H1 (cell line): ENCODE results near the gene RPL7A. TPM values are rescaled to one million over a fixed set of nuclear protein-coding genes. Genes with fewer than 3 reads are reported as not detected.

ENCODE experiments used
- CTCF ChIA-PET: fragments of 300-600 bp; sonication (Branson Sonifier 250); formaldehyde crosslinking; loops from one replicate; lab custom pipeline; 2021; ENCODE audit not compliant: partially characterized antibody; lab: Charles Lee
- POLR2A ChIA-PET: fragments of 300-600 bp; sonication (Branson Sonifier 250); formaldehyde crosslinking; loops from one replicate; lab custom pipeline; 2021; ENCODE audit warnings: inconsistent platforms; ENCODE audit not compliant: partially characterized antibody; lab: Charles Lee
- DNase-seq, 2 experiments: peaks; one replicate each; pipeline versions ENCODE4 v3.0.0 to v3.0.0-alpha.2; 2010 to 2022; ENCODE audit warnings: low spot score in 2 of 2, low read depth in 1 of 2, mixed read lengths in 1 of 2
- FAIRE-seq: peaks from 2 replicates; lab custom pipeline; 2011; peaks lifted over from hg19 to GRCh38; lab: Jason Lieb, UNC
- H2AFZ ChIP-seq: 2 replicates; pipeline ENCODE4 v1.8.1; 2012; ENCODE audit warnings: low read length, inconsistent platforms
- H2AK5ac ChIP-seq: 2 replicates; pipeline ENCODE4 v1.6.1; 2013; ENCODE audit warnings: low read depth, low read length
- H2BK120ac ChIP-seq: replicated peaks from 2 replicates; pipeline ENCODE3; 2013; ENCODE audit warnings: low read depth, low read length, inconsistent platforms
- H2BK12ac ChIP-seq: 2 replicates; pipeline ENCODE4 v1.6.1; 2013; ENCODE audit warnings: low read depth, low read length
- H2BK15ac ChIP-seq: 2 replicates; pipeline ENCODE4 v1.6.1; 2013; ENCODE audit warnings: low read length
- H2BK20ac ChIP-seq: 2 replicates; pipeline ENCODE4 v1.6.1; 2013; ENCODE audit warnings: low read length
- H2BK5ac ChIP-seq: 2 replicates; pipeline ENCODE4 v1.6.1; 2013; ENCODE audit warnings: low read depth, low read length
- H3K14ac ChIP-seq: 2 replicates; pipeline ENCODE4 v1.6.1; 2013; ENCODE audit warnings: inconsistent platforms; ENCODE audit not compliant: insufficient read length
- H3K18ac ChIP-seq: 2 replicates; pipeline ENCODE4 v1.6.1; 2013; ENCODE audit warnings: low read length; ENCODE audit errors: extremely low read depth
- H3K23ac ChIP-seq: 2 replicates; pipeline ENCODE4 v1.6.1; 2013; ENCODE audit warnings: inconsistent platforms; ENCODE audit not compliant: insufficient read length
- H3K23me2 ChIP-seq: 2 replicates; pipeline ENCODE4 v1.6.1; 2013; ENCODE audit warnings: low read depth, low read length
- H3K27ac ChIP-seq: 2 replicates; pipeline ENCODE4 v1.6.1; 2011; ENCODE audit warnings: low read depth, low read length, inconsistent platforms
- H3K27me3 ChIP-seq, 4 experiments: replicated peaks in 1 of 4; 1 replicate in 1 of 4; 2 replicates in 3 of 4; pipeline versions ENCODE4 v1.6.1 to v1.8.1; 2011 to 2013; ENCODE audit warnings: low read length in 3 of 4, mild to moderate bottlenecking in 3 of 4, inconsistent platforms in 2 of 4, mixed read lengths in 2 of 4, moderate library complexity in 1 of 4; ENCODE audit not compliant: control insufficient read depth in 3 of 4, insufficient read depth in 3 of 4; ENCODE audit errors: extremely low read depth in 1 of 4
- H3K36me3 ChIP-seq, 4 experiments: 2 replicates each; pipeline versions ENCODE4 v1.6.1 to v1.8.1; 2011 to 2013; ENCODE audit warnings: mild to moderate bottlenecking in 4 of 4, low read length in 3 of 4, moderate library complexity in 2 of 4, control low read depth in 1 of 4, inconsistent platforms in 1 of 4; ENCODE audit not compliant: insufficient read depth in 4 of 4, control insufficient read depth in 2 of 4
- H3K4ac ChIP-seq: replicated peaks from 2 replicates; pipeline ENCODE3; 2013; ENCODE audit warnings: low read length, low read depth, mixed read lengths, inconsistent platforms; ENCODE audit not compliant: insufficient read length
- H3K4me1 ChIP-seq, 4 experiments: replicated peaks in 1 of 4; 1 replicate in 1 of 4; 2 replicates in 3 of 4; pipeline versions ENCODE4 v1.6.1 to v1.8.1; 2011 to 2013; ENCODE audit warnings: low read length in 3 of 4, inconsistent platforms in 2 of 4, mixed read lengths in 1 of 4; ENCODE audit not compliant: insufficient read depth in 4 of 4, control insufficient read depth in 3 of 4
- H3K4me2 ChIP-seq, 2 experiments: 2 replicates each; pipeline versions ENCODE4 v1.6.1 to v1.8.1; 2011 to 2013; ENCODE audit warnings: low read depth in 2 of 2, low read length in 2 of 2, control low read depth in 1 of 2, inconsistent platforms in 1 of 2, mild to moderate bottlenecking in 1 of 2; ENCODE audit not compliant: insufficient read depth in 1 of 2
- H3K4me3 ChIP-seq, 4 experiments: fragments of 200-600, 300-600 bp in 1 of 4; sonication (generic), shearing (Covaris generic), sonication (Bioruptor Twin) in 1 of 4; 2 replicates each; pipeline versions ENCODE4 v1.5.1 to v1.8.1; 2011 to 2016; ENCODE audit warnings: low read length in 4 of 4, low read depth in 3 of 4, control low read depth in 2 of 4, inconsistent platforms in 2 of 4, mild to moderate bottlenecking in 2 of 4, mixed read lengths in 1 of 4, moderate library complexity in 1 of 4; ENCODE audit not compliant: insufficient read depth in 2 of 4; ENCODE audit errors: extremely low read depth in 1 of 4
- H3K56ac ChIP-seq: replicated peaks from 2 replicates; pipeline ENCODE3; 2013; ENCODE audit warnings: low read depth, mild to moderate bottlenecking, mixed read lengths, low read length, inconsistent platforms; ENCODE audit not compliant: insufficient read length
- H3K79me1 ChIP-seq: 2 replicates; pipeline ENCODE4 v1.6.1; 2013; ENCODE audit warnings: low read depth, low read length, control low read depth
- H3K79me2 ChIP-seq, 2 experiments: 2 replicates each; pipeline versions ENCODE4 v1.6.1 to v1.8.1; 2012 to 2013; ENCODE audit warnings: low read length in 2 of 2, mild to moderate bottlenecking in 2 of 2, inconsistent platforms in 1 of 2; ENCODE audit not compliant: insufficient read depth in 2 of 2, control insufficient read depth in 1 of 2
- H3K9ac ChIP-seq, 4 experiments: replicated peaks in 1 of 4; 1 replicate in 1 of 4; 2 replicates in 3 of 4; pipeline versions ENCODE4 v1.6.1 to v1.8.1; 2011 to 2013; ENCODE audit warnings: low read depth in 3 of 4, low read length in 3 of 4, control low read depth in 2 of 4, mild to moderate bottlenecking in 2 of 4, moderate library complexity in 2 of 4, inconsistent platforms in 1 of 4; ENCODE audit errors: extremely low read depth in 1 of 4
- H3K9me3 ChIP-seq, 2 experiments: 2 replicates each; pipeline versions ENCODE4 v1.6.1 to v1.8.1; 2012 to 2013; ENCODE audit warnings: mild to moderate bottlenecking in 2 of 2, moderate library complexity in 2 of 2, control low read depth in 1 of 2, inconsistent platforms in 1 of 2, low read depth in 1 of 2, low read length in 1 of 2, mixed read lengths in 1 of 2; ENCODE audit not compliant: insufficient read depth in 2 of 2
- H4K20me1 ChIP-seq, 2 experiments: replicated peaks in 1 of 2; 2 replicates each; pipeline versions ENCODE3 to v1.8.1; 2011 to 2013; ENCODE audit warnings: inconsistent platforms in 2 of 2, low read length in 2 of 2, mild to moderate bottlenecking in 1 of 2; ENCODE audit not compliant: insufficient read depth in 2 of 2, control insufficient read depth in 1 of 2
- H4K5ac ChIP-seq: 2 replicates; pipeline ENCODE4 v1.6.1; 2013; ENCODE audit warnings: low read length, low read depth, mixed read lengths, inconsistent platforms; ENCODE audit not compliant: insufficient read length
- H4K8ac ChIP-seq: 2 replicates; pipeline ENCODE4 v1.8.0; 2013; ENCODE audit warnings: mild to moderate bottlenecking, moderate library complexity, low read length, inconsistent platforms; ENCODE audit not compliant: insufficient read depth; ENCODE audit errors: extremely low read depth
- H4K91ac ChIP-seq: replicated peaks from 2 replicates; pipeline ENCODE3; 2013; ENCODE audit warnings: low read length, mixed read lengths, inconsistent platforms; ENCODE audit not compliant: insufficient read length
- CTCF ChIP-seq, 3 experiments: IDR thresholded peaks; 1 replicate in 2 of 3; 2 replicates in 1 of 3; pipeline versions ENCODE4 v1.5.1 to v1.6.1; 2011; ENCODE audit warnings: low read length in 3 of 3, mild to moderate bottlenecking in 3 of 3, inconsistent platforms in 2 of 3, low read depth in 1 of 3, moderate library complexity in 1 of 3; ENCODE audit not compliant: insufficient read depth in 1 of 3; ENCODE audit errors: control extremely low read depth in 1 of 3
- GABPA ChIP-seq: IDR thresholded peaks from 2 replicates; pipeline ENCODE4 v1.6.1; 2011; ENCODE audit warnings: mild to moderate bottlenecking, low read length, moderate library complexity, borderline replicate concordance; ENCODE audit not compliant: insufficient read depth
- WGBS, 2 experiments: shearing (Covaris generic) in 1 of 2; methylation state at CpG; one replicate each; pipeline versions ENCODE4 v1.1.6 to v1.1.7; 2013 to 2015; ENCODE audit warnings: low lambda C conversion rate in 2 of 2, mixed read lengths in 2 of 2, inconsistent platforms in 1 of 2, low coverage in 1 of 2, missing lambda C conversion rate in 1 of 2; ENCODE audit not compliant: insufficient replicate concordance in 2 of 2, insufficient coverage in 1 of 2, insufficient read length in 1 of 2; ENCODE audit errors: extremely low coverage in 1 of 2, missing lambda C conversion rate in 1 of 2; 5-methylcytosine and 5-hydroxymethylcytosine counted together
- polyA plus RNA-seq, 7 experiments: library from polyadenylated mRNA; depleted of rRNA in 3 of 7; stranded (reverse) in 5 of 7; unstranded in 2 of 7; fragments of >200 nt in 5 of 7; fragments of 200-250 nt in 2 of 7; gene quantifications; 1 replicate in 5 of 7; 2 replicates in 1 of 7; 4 replicates in 1 of 7; pipeline versions ENCODE4 v1.2.1 to v1.2.3, GENCODE V29; 2011 to 2013; ENCODE audit warnings: missing spikeins in 2 of 7, mixed read lengths in 2 of 7
- total RNA-seq: library from RNA; stranded (reverse); fragmentation: NEBNext Ultra II Directional; extraction: Animal tissue kit (Norgen Biotek cat#: 25700); gene quantifications from 2 replicates; pipeline ENCODE4 v1.2.1, GENCODE V29; 2021

Gene RPL7A
- total and polyA plus RNA-seq, 2 of the 8 experiments (the other 6 are each of a cell fraction or from before 2014, with no cell fraction given) = 2,578 to 2,783 TPM

GRCh38 chr9:133394687-133395271 is 46.8 kb downstream of the RPL7A start:
- Histone ChIP-seq H2BK5ac (no peak overlapping the region), H4K8ac (no peak overlapping the region), H3K14ac (no peak overlapping the region), H3K23ac (no peak overlapping the region), H3K27ac (no peak overlapping the region), H3K79me2 (no peaks in the 10 kb centered on the region), H3K23me2 (peaks cover 12% of the 10 kb centered on the region; the same call in 1 of the 2 replicates), H2AFZ (no peak overlapping the region), H3K27me3 (no peaks in the 10 kb centered on the region; a peak in 3 of 7 replicates), H3K4me2 (no peak overlapping the region), H3K18ac (no peak overlapping the region), H4K20me1 (peaks cover 0 to 2% of the 10 kb centered on the region in 2 experiments), H3K9ac (no peak overlapping the region), H2BK120ac (no peak overlapping the region), H4K5ac (no peak overlapping the region), H3K9me3 (peaks cover 4% of the 10 kb centered on the region in 2 experiments; a peak in 1 of 4 replicates), H3K56ac (no peak overlapping the region), H2BK20ac (no peak overlapping the region), H2AK5ac (no peak overlapping the region), H3K79me1 (no peaks in the 10 kb centered on the region), H3K4me3 (no peak overlapping the region), H3K4ac (no peak overlapping the region), H2BK15ac (no peak overlapping the region), H4K91ac (no peak overlapping the region), H3K4me1 (no peaks in the 10 kb centered on the region), H2BK12ac (no peak overlapping the region), H3K36me3 (no peaks in the 10 kb centered on the region)
- FAIRE-seq = no peak
- DNase-seq = no peak
- peak in 1 of 3 experiments; percentile 12; a peak in 1 of 4 replicates for TF ChIP-seq CTCF (IDR thresholded peaks at IDR 0.05; ENCODE audit: control extremely low read depth in 1 of 3, insufficient read depth in 1 of 3, low read depth in 1 of 3, low read length in 3 of 3)
- no peak for TF ChIP-seq GABPA
- POLR2A ChIA-PET = interaction anchor here (1.0 to 1.7 kb wide), 9 partner anchors 8 to 90 kb away, joined by 3 to 5 read pairs (median 4); partner anchors contain the start of genes MED22, RPL7A and STKLD1
- CTCF ChIA-PET = interaction anchor here (0.9 to 5.7 kb wide), 16 partner anchors 9 to 209 kb away, joined by 3 to 52 read pairs (median 6); partner anchors contain the start of gene STKLD1
- 59% methylated on average over 8 of the region's 8 CpGs; no CpG with 5 or more reads in 1 of the 2 experiments for WGBS, 2 experiments
